Neural cell (in vitro differentiated cells): ENCODE measurements around the gene CHCHD3. TPM values are rescaled to one million over a fixed set of nuclear protein-coding genes. Genes with fewer than 3 reads are reported as not detected.

Experiments used
- H2AFZ ChIP-seq: fragments of 200-600, 300-800 bp; sonication (generic), shearing (Covaris generic); 2 replicates; pipeline ENCODE4 v1.6.0; 2014; ENCODE audit warnings: low read depth, mild to moderate bottlenecking, antibody characterized with exemption, low read length, moderate library complexity
- H3F3A ChIP-seq: fragments of 200-600 bp; shearing (Covaris generic); 2 replicates; pipeline ENCODE4 v1.6.1; 2016; ENCODE audit warnings: mild to moderate bottlenecking, moderate library complexity, mixed read lengths, antibody characterized with exemption, low read length; ENCODE audit not compliant: insufficient read depth, poor library complexity, severe bottlenecking
- H3K27ac ChIP-seq: fragments of 200-600, 300-800 bp; sonication (generic), shearing (Covaris generic); 2 replicates; pipeline ENCODE4 v1.5.1; 2014; ENCODE audit warnings: mild to moderate bottlenecking, low read length, moderate library complexity
- H3K27me3 ChIP-seq: fragments of 300-800, 200-600 bp; sonication (generic), shearing (Covaris generic); 2 replicates; pipeline ENCODE4 v1.6.0; 2014; ENCODE audit warnings: mild to moderate bottlenecking, low read depth, low read length, moderate library complexity; ENCODE audit not compliant: insufficient read depth
- H3K36me3 ChIP-seq: fragments of 300-800, 200-600 bp; sonication (generic), shearing (Covaris generic); 2 replicates; pipeline ENCODE4 v1.5.1; 2014; ENCODE audit warnings: mild to moderate bottlenecking, antibody characterized with exemption, low read length, moderate library complexity; ENCODE audit not compliant: insufficient read depth
- H3K4me2 ChIP-seq: fragments of 300-800, 200-600 bp; sonication (generic), shearing (Covaris generic); 2 replicates; pipeline ENCODE4 v1.6.0; 2014; ENCODE audit warnings: mild to moderate bottlenecking, low read length
- H3K4me3 ChIP-seq: fragments of 300-800, 200-600 bp; sonication (generic), shearing (Covaris generic); 2 replicates; pipeline ENCODE4 v1.5.1; 2014; ENCODE audit warnings: mild to moderate bottlenecking, low read length, moderate library complexity
- H3K79me2 ChIP-seq: fragments of 200-600 bp; shearing (Covaris generic); replicated peaks from 2 replicates; pipeline ENCODE4 v1.6.0; 2014; ENCODE audit warnings: mild to moderate bottlenecking, low read length, moderate library complexity; ENCODE audit not compliant: insufficient read depth
- H3K9ac ChIP-seq: fragments of 300-800, 200-600 bp; sonication (generic), shearing (Covaris generic); 2 replicates; pipeline ENCODE4 v1.6.1; 2016; ENCODE audit warnings: mild to moderate bottlenecking, low read length, mixed read lengths
- H3K9me2 ChIP-seq: fragments of 200-600 bp; shearing (Covaris generic); 2 replicates; pipeline ENCODE4 v1.6.1; 2016; ENCODE audit warnings: mild to moderate bottlenecking, low read length, mixed read lengths; ENCODE audit not compliant: insufficient read depth
- H3K9me3 ChIP-seq: fragments of 200-600, 300-800 bp; sonication (generic), shearing (Covaris generic); 2 replicates; pipeline ENCODE4 v1.6.1; 2016; ENCODE audit warnings: mild to moderate bottlenecking, mixed run types, low read length, moderate library complexity, mixed read lengths
- H4K20me1 ChIP-seq: fragments of 200-600 bp; shearing (Covaris generic); 2 replicates; pipeline ENCODE4 v1.6.1; 2016; ENCODE audit warnings: mild to moderate bottlenecking, mixed run types; ENCODE audit not compliant: insufficient read depth
- CTCF ChIP-seq: fragments of 450-650 bp; IDR thresholded peaks from 2 replicates; pipeline ENCODE4 v1.5.1; 2014; ENCODE audit warnings: antibody characterized with exemption, mild to moderate bottlenecking, moderate library complexity; ENCODE audit not compliant: poor library complexity, severe bottlenecking
- EP300 ChIP-seq: fragments of 450-650 bp; conservative IDR thresholded peaks from 2 replicates; pipeline ENCODE4 v1.6.1; 2014; ENCODE audit warnings: antibody characterized with exemption, mild to moderate bottlenecking, moderate library complexity; ENCODE audit not compliant: poor library complexity, severe bottlenecking
- EZH2 ChIP-seq: fragments of 200-600, 300-800 bp; shearing (Covaris generic), sonication (generic); IDR thresholded peaks from 2 replicates; pipeline ENCODE4 v1.6.1; 2014; ENCODE audit warnings: antibody characterized with exemption, low read length, borderline replicate concordance, mild to moderate bottlenecking; ENCODE audit not compliant: insufficient read depth, poor library complexity, severe bottlenecking
- MXI1 ChIP-seq: fragments of 450-650 bp; conservative IDR thresholded peaks from 2 replicates; pipeline ENCODE4 v1.6.1; 2014; ENCODE audit warnings: antibody characterized with exemption, mild to moderate bottlenecking; ENCODE audit not compliant: poor library complexity, severe bottlenecking
- POLR2AphosphoS5 ChIP-seq: IDR thresholded peaks from 2 replicates; pipeline ENCODE4 v1.6.1; 2012
- RAD21 ChIP-seq: fragments of 450-650 bp; conservative IDR thresholded peaks from 2 replicates; pipeline ENCODE4 v1.6.1; 2014; ENCODE audit warnings: antibody characterized with exemption, mild to moderate bottlenecking, moderate library complexity
- REST ChIP-seq: IDR thresholded peaks from 2 replicates; pipeline ENCODE4 v1.6.1; 2012; ENCODE audit warnings: borderline replicate concordance
- SMC3 ChIP-seq: fragments of 450-650 bp; conservative IDR thresholded peaks from 2 replicates; pipeline ENCODE4 v1.6.1; 2014; ENCODE audit warnings: antibody characterized with exemption, mild to moderate bottlenecking, moderate library complexity; ENCODE audit not compliant: poor library complexity
- TAF1 ChIP-seq: IDR thresholded peaks from 2 replicates; pipeline ENCODE4 v1.6.1; 2012; ENCODE audit warnings: low read depth
- polyA plus RNA-seq: library from polyadenylated mRNA; depleted of rRNA; stranded (reverse); fragments of >200 nt; gene quantifications from 2 replicates; pipeline ENCODE4 v1.2.3, GENCODE V29; 2014

CHCHD3 gene
- polyA plus RNA-seq, 1 donor from 2014 or later, result 89.9 TPM

GRCh38 chr7:132793474-132793873, 288.4 kb downstream of the CHCHD3 start:
- no peak overlapping the region for H3K4me2 ChIP-seq
- H3K9me3 ChIP-seq, result no peaks in the 10 kb centered on the region
- no peaks in the 10 kb centered on the region for H3K79me2 ChIP-seq
- no peaks in the 10 kb centered on the region for H3K27me3 ChIP-seq
- no peaks in the 10 kb centered on the region for H3K36me3 ChIP-seq
- H3K9ac ChIP-seq, result no peak overlapping the region
- no peaks in the 10 kb centered on the region for H4K20me1 ChIP-seq
- H3K27ac ChIP-seq, result no peak overlapping the region
- no peak overlapping the region for H2AFZ ChIP-seq
- no peaks in the 10 kb centered on the region for H3F3A ChIP-seq
- no peak overlapping the region for H3K4me3 ChIP-seq
- no peak for TF ChIP-seq SMC3
- TF ChIP-seq RAD21, result no peak
- no peak for TF ChIP-seq EP300
- no peak for TF ChIP-seq CTCF
- no peak for TF ChIP-seq POLR2AphosphoS5
- TF ChIP-seq TAF1, result no peak
- no peak for TF ChIP-seq REST
- no peak for TF ChIP-seq EZH2
- no peak for TF ChIP-seq MXI1
- no peaks in the 10 kb centered on the region for H3K9me2 ChIP-seq

DNA sequence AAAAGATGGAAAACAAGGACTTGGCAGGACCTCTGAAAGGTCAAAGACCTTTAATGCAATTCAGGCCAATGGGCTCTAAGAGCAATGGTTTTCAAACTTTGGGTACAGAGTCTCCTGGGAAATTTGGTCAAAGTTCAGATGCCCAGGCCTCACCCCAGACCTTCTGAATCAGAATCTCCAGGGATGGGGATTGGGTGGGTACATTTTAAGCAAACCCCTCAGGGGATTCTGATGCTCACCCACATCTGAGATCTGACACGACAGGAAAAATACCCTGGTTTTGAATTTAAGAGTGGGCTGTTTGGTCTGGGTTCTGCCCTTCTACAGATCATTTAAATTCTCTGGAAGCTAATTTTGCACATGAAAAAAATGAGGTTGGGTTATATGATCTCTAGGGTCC, 290.9 kb downstream of the CHCHD3 start:
- Histone ChIP-seq H3K79me2 (no peaks in the 10 kb centered on the region), H3K9me3 (no peaks in the 10 kb centered on the region), H3K9me2 (no peaks in the 10 kb centered on the region), H3K27me3 (no peaks in the 10 kb centered on the region), H3K27ac (no peak overlapping the region), H3K9ac (no peak overlapping the region), H3K4me2 (no peak overlapping the region), H3K4me3 (no peak overlapping the region), H4K20me1 (no peaks in the 10 kb centered on the region), H3F3A (no peaks in the 10 kb centered on the region), H2AFZ (no peak overlapping the region), H3K36me3 (no peaks in the 10 kb centered on the region)
- TF ChIP-seq MXI1 (no peak), SMC3 (no peak), EP300 (no peak), RAD21 (no peak), REST (no peak), EZH2 (no peak), POLR2AphosphoS5 (no peak), TAF1 (no peak), CTCF (no peak)
